H1 (cell line): ENCODE measurements around the gene ARR3. TPM values are rescaled to one million over a fixed set of nuclear protein-coding genes. Genes with fewer than 3 reads are reported as not detected.

Experiments used
- CHD7 ChIP-seq: fragments of 300-600 bp; sonication (generic); IDR thresholded peaks from 2 replicates; pipeline ENCODE4 v1.7.1; 2012; ENCODE audit warnings: low read length, moderate library complexity, mild to moderate bottlenecking, inconsistent platforms; ENCODE audit not compliant: insufficient replicate concordance
- EGR1 ChIP-seq: IDR thresholded peaks from 2 replicates; pipeline ENCODE4 v1.6.1; 2011; ENCODE audit warnings: low read depth, low read length, borderline replicate concordance
- EP300 ChIP-seq, 2 experiments: IDR thresholded peaks; 1 replicate in 1 of 2; 2 replicates in 1 of 2; pipeline ENCODE4 v1.6.1; 2011 to 2012; ENCODE audit warnings: low read depth in 2 of 2, low read length in 2 of 2, mild to moderate bottlenecking in 2 of 2, borderline replicate concordance in 1 of 2, inconsistent platforms in 1 of 2, moderate library complexity in 1 of 2
- polyA plus RNA-seq, 7 experiments: library from polyadenylated mRNA; depleted of rRNA in 3 of 7; stranded (reverse) in 5 of 7; unstranded in 2 of 7; fragments of >200 nt in 5 of 7; fragments of 200-250 nt in 2 of 7; gene quantifications; 1 replicate in 5 of 7; 2 replicates in 1 of 7; 4 replicates in 1 of 7; pipeline versions ENCODE4 v1.2.1 to v1.2.3, GENCODE V29; 2011 to 2013; ENCODE audit warnings: missing spikeins in 2 of 7, mixed read lengths in 2 of 7
- total RNA-seq: library from RNA; stranded (reverse); fragmentation: NEBNext Ultra II Directional; extraction: Animal tissue kit (Norgen Biotek cat#: 25700); gene quantifications from 2 replicates; pipeline ENCODE4 v1.2.1, GENCODE V29; 2021
- TF ChIP-seq, protein P1 (sequence below): IDR thresholded peaks from 2 replicates; pipeline ENCODE4 v1.6.1; 2012; ENCODE audit warnings: low read length, inconsistent platforms

The ARR3 gene
- total and polyA plus RNA-seq, 2 of the 8 experiments (the other 6 are each of a cell fraction or from before 2014, with no cell fraction given), result not detected

- TF ChIP-seq, protein P1, sequence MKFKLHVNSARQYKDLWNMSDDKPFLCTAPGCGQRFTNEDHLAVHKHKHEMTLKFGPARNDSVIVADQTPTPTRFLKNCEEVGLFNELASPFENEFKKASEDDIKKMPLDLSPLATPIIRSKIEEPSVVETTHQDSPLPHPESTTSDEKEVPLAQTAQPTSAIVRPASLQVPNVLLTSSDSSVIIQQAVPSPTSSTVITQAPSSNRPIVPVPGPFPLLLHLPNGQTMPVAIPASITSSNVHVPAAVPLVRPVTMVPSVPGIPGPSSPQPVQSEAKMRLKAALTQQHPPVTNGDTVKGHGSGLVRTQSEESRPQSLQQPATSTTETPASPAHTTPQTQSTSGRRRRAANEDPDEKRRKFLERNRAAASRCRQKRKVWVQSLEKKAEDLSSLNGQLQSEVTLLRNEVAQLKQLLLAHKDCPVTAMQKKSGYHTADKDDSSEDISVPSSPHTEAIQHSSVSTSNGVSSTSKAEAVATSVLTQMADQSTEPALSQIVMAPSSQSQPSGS, result no peak
- TF ChIP-seq EP300 (IDR thresholded peaks at IDR 0.05; ENCODE audit: borderline replicate concordance in 1 of 2, low read depth in 2 of 2, low read length in 2 of 2), result no peak
- TF ChIP-seq CHD7, result no peak
- no peak for TF ChIP-seq EGR1
Measured at GRCh38 chrX:70247252-70247651, 20.9 kb upstream of the ARR3 start (continued).
